ENCODE data around the gene SCN9A.

The SCN9A gene

GRCh38 chr2:166278856-166279255 lies 96.9 kb downstream of the SCN9A start:
- TF ChIP-seq ZNF274 (IDR thresholded peaks at IDR 0.05; ENCODE audit: low read depth, low read length), result no peak
- H3K4me3 ChIP-seq (ENCODE audit: low read length), result no peak overlapping the region

- TF ChIP-seq ZNF274 (IDR thresholded peaks at IDR 0.05; ENCODE audit: low read depth, low read length), result no peak
- H3K4me3 ChIP-seq (ENCODE audit: low read length), result no peak overlapping the region
Measured at GRCh38 chr2:166270376-166270775, 105.4 kb downstream of the SCN9A start.

- no peak for TF ChIP-seq ZNF274 (IDR thresholded peaks at IDR 0.05; ENCODE audit: low read depth, low read length)
- no peak overlapping the region for H3K4me3 ChIP-seq (ENCODE audit: low read length)
Measured at GRCh38 chr2:166269322-166269721, 106.4 kb downstream of the SCN9A start.

GRCh38 chr2:166257859-166258258 lies 117.9 kb downstream of the SCN9A start:
- no peak for TF ChIP-seq ZNF274 (IDR thresholded peaks at IDR 0.05; ENCODE audit: low read depth, low read length)

GRCh38 chr2:166256896-166257295 lies 118.8 kb downstream of the SCN9A start:
- no peak overlapping the region for H3K4me3 ChIP-seq (ENCODE audit: low read length)
- TF ChIP-seq ZNF274 (IDR thresholded peaks at IDR 0.05; ENCODE audit: low read depth, low read length), result no peak

More at GRCh38 chr2:166257859-166258258, 117.9 kb downstream of the SCN9A start:
- H3K4me3 ChIP-seq (ENCODE audit: low read length), result no peak overlapping the region

GRCh38 chr2:166249318-166249717 lies 126.4 kb downstream of the SCN9A start:
- no peak for TF ChIP-seq ZNF274 (IDR thresholded peaks at IDR 0.05; ENCODE audit: low read depth, low read length)

GRCh38 chr2:166246901-166247300 lies 128.8 kb downstream of the SCN9A start:
- TF ChIP-seq ZNF274 (IDR thresholded peaks at IDR 0.05; ENCODE audit: low read depth, low read length), result no peak
- H3K4me3 ChIP-seq (ENCODE audit: low read length), result no peak overlapping the region

More at GRCh38 chr2:166249318-166249717, 126.4 kb downstream of the SCN9A start:
- H3K4me3 ChIP-seq (ENCODE audit: low read length), result no peak overlapping the region

GRCh38 chr2:166242309-166242708 lies 133.4 kb downstream of the SCN9A start:
- no peak overlapping the region for H3K4me3 ChIP-seq (ENCODE audit: low read length)
- no peak for TF ChIP-seq ZNF274 (IDR thresholded peaks at IDR 0.05; ENCODE audit: low read depth, low read length)

- no peak for TF ChIP-seq ZNF274 (IDR thresholded peaks at IDR 0.05; ENCODE audit: low read depth, low read length)
Measured at GRCh38 chr2:166240387-166241313, 135.1 kb downstream of the SCN9A start.

GRCh38 chr2:166239548-166239947 lies 136.2 kb downstream of the SCN9A start:
- no peak for TF ChIP-seq ZNF274 (IDR thresholded peaks at IDR 0.05; ENCODE audit: low read depth, low read length)
- no peak overlapping the region for H3K4me3 ChIP-seq (ENCODE audit: low read length)

More at GRCh38 chr2:166240387-166241313, 135.1 kb downstream of the SCN9A start:
- no peak overlapping the region for H3K4me3 ChIP-seq (ENCODE audit: low read length)

GRCh38 chr2:166238176-166238575 lies 137.6 kb downstream of the SCN9A start:
- no peak for TF ChIP-seq ZNF274 (IDR thresholded peaks at IDR 0.05; ENCODE audit: low read depth, low read length)
- H3K4me3 ChIP-seq (ENCODE audit: low read length), result no peak overlapping the region

- H3K4me3 ChIP-seq (ENCODE audit: low read length), result no peak overlapping the region
- TF ChIP-seq ZNF274 (IDR thresholded peaks at IDR 0.05; ENCODE audit: low read depth, low read length), result no peak
Measured at GRCh38 chr2:166234112-166234846, 141.5 kb downstream of the SCN9A start.

GRCh38 chr2:166233244-166233643 lies 142.5 kb downstream of the SCN9A start:
- no peak for TF ChIP-seq ZNF274 (IDR thresholded peaks at IDR 0.05; ENCODE audit: low read depth, low read length)
- H3K4me3 ChIP-seq (ENCODE audit: low read length), result no peak overlapping the region

- H3K4me3 ChIP-seq (ENCODE audit: low read length), result no peak overlapping the region
- TF ChIP-seq ZNF274 (IDR thresholded peaks at IDR 0.05; ENCODE audit: low read depth, low read length), result no peak
Measured at GRCh38 chr2:166230724-166231070, 145.0 kb downstream of the SCN9A start.

Measured in GM08714 (cell line).